ENCODE data around the gene AOPEP. TPM values are rescaled to one million over a fixed set of nuclear protein-coding genes. Genes with fewer than 3 reads are reported as not detected.
A peak's percentile ranks its signal among the peaks of the same experiment; 100 is the strongest.

Gene AOPEP
- total RNA-seq, 1 experiment from 2014 or later = 89.5 TPM

DNA sequence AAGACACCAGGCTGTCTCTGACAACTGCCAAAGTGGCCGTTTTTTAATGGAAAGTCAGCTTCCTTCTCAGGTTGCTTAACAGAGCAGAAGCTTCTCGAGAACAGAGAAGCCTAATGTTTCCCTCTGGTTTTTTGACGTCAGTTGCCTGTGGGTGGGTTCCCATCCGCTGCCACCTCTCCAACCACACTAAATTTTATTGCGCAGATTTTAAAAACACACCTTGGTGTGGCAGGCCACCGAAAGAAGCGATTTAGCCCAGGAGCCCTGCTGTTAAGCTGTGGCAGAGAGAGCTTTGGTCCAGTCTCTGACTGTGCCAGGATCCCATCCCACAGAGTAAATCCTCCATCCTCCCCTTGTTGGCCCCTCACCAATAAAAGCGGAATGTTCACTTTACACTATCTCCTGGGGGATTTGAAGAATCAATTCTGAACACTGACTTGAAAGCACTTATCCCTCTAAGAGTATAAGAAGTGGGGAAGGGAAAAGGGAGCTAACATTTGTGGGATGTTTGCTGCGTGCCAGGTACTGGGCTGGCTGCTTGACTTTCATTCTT, 181.6 kb downstream of the AOPEP start:
- H3K9me3 Mint-ChIP-seq (ENCODE audit: low read depth, unreplicated experiment) = no peaks in the 10 kb centered on the region
- intact Hi-C loops (cut with micrococcal nuclease; ENCODE audit: unreplicated experiment) = no loop called here
- CTCF ChIA-PET = interaction anchor here (0.8 to 2.3 kb wide), 2 partner anchors 103 to 118 kb away, joined by 3 to 6 read pairs; no protein-coding TSS in a partner anchor
- TF ChIP-seq, protein P1, sequence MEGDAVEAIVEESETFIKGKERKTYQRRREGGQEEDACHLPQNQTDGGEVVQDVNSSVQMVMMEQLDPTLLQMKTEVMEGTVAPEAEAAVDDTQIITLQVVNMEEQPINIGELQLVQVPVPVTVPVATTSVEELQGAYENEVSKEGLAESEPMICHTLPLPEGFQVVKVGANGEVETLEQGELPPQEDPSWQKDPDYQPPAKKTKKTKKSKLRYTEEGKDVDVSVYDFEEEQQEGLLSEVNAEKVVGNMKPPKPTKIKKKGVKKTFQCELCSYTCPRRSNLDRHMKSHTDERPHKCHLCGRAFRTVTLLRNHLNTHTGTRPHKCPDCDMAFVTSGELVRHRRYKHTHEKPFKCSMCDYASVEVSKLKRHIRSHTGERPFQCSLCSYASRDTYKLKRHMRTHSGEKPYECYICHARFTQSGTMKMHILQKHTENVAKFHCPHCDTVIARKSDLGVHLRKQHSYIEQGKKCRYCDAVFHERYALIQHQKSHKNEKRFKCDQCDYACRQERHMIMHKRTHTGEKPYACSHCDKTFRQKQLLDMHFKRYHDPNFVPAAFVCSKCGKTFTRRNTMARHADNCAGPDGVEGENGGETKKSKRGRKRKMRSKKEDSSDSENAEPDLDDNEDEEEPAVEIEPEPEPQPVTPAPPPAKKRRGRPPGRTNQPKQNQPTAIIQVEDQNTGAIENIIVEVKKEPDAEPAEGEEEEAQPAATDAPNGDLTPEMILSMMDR (IDR thresholded peaks at IDR 0.05; ENCODE audit: unreplicated experiment) = no peak
- H3K4me3 Mint-ChIP-seq (ENCODE audit: low read depth, unreplicated experiment) = no peak overlapping the region
- no peak for DNase-seq
- peak overlapping the region; percentile 97 for H3K27ac Mint-ChIP-seq (ENCODE audit: unreplicated experiment)
- peaks cover 4% of the 10 kb centered on the region for H3K36me3 Mint-ChIP-seq (ENCODE audit: insufficient read depth, unreplicated experiment)
- peaks cover 48% of the 10 kb centered on the region for H3K4me1 Mint-ChIP-seq (ENCODE audit: low read depth, unreplicated experiment)
- no peaks in the 10 kb centered on the region for H3K27me3 Mint-ChIP-seq (ENCODE audit: unreplicated experiment)
- BruUV-seq (replicated peaks) = no TSS peak

DNA sequence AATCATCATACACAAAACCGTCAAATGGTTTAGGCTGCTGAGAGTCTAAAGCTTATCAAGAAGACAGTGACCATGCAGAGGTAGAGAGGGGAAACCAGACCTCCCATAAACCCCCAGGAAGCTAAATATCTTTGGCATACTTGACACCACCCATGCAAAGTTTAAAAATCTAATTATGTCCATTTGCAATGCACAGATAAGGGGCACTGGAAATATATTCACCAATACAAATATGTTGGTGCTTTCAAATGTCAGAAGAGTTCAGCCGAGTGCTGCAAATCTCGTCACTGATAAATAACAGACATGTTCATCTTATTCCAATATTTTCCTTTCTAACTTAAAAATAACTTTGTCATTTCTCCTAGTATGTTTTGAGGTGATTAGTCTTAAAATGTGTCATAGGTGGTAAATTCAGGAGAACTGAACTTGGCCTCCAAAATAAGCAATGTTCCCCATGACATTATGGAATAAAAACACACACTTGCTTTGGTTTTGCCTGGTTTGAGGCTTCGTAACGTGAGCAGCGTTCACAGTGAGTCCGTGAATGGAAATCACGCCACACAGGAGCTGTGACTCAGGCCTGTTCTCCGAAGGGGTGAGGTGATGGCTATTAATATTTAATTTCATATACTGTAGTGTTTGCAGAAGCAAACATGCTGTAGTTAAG, 182.2 kb downstream of the AOPEP start:
- peak; percentile 68 for DNase-seq
- TF ChIP-seq, protein P1 (IDR thresholded peaks at IDR 0.05; ENCODE audit: unreplicated experiment) = no peak
- Mint-ChIP-seq H3K4me1 (ENCODE audit: low read depth, unreplicated experiment) (peaks cover 51% of the 10 kb centered on the region), H3K27ac (ENCODE audit: unreplicated experiment) (peak overlapping the region; percentile 97), H3K27me3 (ENCODE audit: unreplicated experiment) (no peaks in the 10 kb centered on the region), H3K9me3 (ENCODE audit: low read depth, unreplicated experiment) (no peaks in the 10 kb centered on the region), H3K36me3 (ENCODE audit: insufficient read depth, unreplicated experiment) (peaks cover 6% of the 10 kb centered on the region), H3K4me3 (ENCODE audit: low read depth, unreplicated experiment) (no peak overlapping the region)
- BruUV-seq (replicated peaks) = TSS peak; percentile 90
- CTCF ChIA-PET = interaction anchor here (0.7 to 2.3 kb wide), 3 partner anchors 10 to 117 kb away, joined by 3 to 6 read pairs (median 4); no protein-coding TSS in a partner anchor
- intact Hi-C loops (cut with micrococcal nuclease; ENCODE audit: unreplicated experiment) = no loop called here

DNA sequence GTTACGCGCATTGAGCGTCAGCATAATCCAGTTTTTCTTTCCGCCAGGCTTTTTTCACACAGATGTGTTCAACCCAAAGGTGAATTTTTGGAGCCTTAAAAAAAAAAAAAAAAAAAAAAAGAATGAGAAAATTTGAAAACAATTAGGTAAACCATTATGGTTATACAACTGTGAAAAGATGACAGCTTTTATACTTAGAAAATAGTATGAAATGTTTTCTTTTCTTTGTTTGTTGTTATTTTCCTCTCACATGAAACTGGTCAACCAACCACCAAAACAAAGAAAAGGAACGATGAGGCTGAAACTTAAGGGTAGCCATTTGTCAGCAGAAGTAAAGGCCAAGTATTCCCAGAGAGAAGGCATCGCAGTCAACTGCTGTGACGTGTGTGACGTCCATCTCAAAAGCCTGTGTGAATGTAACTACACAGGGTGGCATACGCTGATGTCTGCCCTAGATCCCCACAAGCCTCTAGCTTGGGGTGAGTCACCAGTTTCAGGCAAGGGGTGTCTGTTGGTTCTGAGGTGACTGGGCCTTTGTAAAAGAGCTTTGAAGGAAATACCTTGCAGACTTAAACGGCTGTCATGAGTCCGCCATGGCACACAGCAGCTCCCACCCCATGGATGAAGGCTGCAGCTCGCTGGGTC, 182.9 kb downstream of the AOPEP start:
- intact Hi-C loops (cut with micrococcal nuclease; ENCODE audit: unreplicated experiment) = no loop called here
- peak overlapping the region; percentile 97 for H3K27ac Mint-ChIP-seq (ENCODE audit: unreplicated experiment)
- peaks cover 56% of the 10 kb centered on the region for H3K4me1 Mint-ChIP-seq (ENCODE audit: low read depth, unreplicated experiment)
- H3K36me3 Mint-ChIP-seq (ENCODE audit: insufficient read depth, unreplicated experiment) = peaks cover 13% of the 10 kb centered on the region
- no peak for DNase-seq
- H3K4me3 Mint-ChIP-seq (ENCODE audit: low read depth, unreplicated experiment) = no peak overlapping the region
- TF ChIP-seq, protein P1 (IDR thresholded peaks at IDR 0.05; ENCODE audit: unreplicated experiment) = no peak
- no TSS peak for BruUV-seq (replicated peaks)
- H3K9me3 Mint-ChIP-seq (ENCODE audit: low read depth, unreplicated experiment) = no peaks in the 10 kb centered on the region
- no peaks in the 10 kb centered on the region for H3K27me3 Mint-ChIP-seq (ENCODE audit: unreplicated experiment)
- CTCF ChIA-PET = interaction anchor here (0.6 to 0.7 kb wide), 2 partner anchors 11 to 129 kb away, joined by 3 to 4 read pairs; no protein-coding TSS in a partner anchor

DNA sequence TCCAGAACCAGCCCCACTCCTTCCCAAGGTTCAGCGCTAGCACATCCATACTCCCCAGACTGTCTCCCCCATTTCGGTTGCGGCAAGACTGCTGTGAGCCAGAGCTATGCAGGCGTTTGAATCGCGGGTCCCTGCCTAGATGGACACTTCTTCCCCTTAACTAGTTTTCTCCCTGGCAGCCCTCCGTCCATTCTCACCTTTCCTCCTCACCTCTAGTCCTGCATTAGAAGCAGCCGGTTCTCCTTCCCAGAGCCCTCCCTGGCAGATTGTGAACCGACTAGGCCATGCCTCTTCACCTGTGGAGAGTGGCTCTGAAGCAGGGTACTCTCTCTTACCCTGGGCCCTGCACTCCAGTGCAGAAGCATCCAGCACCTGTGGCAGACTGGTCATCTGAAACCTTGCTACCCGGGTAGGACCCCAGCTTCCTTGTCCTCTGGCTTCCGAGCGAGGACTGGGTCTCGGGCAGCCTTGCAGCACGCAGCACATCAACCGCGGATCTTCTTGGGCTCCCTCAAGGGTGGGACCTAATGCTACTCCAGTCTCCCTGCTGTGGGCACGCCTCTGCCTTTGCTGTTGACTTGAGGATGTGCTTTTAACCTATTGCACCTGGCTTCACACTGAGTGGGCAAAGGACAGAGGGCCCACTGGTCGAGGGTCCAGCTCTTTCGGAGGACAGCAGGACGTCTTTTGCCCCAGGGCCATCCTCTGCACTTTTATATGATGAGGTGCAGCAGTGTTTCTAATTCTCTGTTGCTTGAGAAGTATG, 183.6 kb downstream of the AOPEP start:
- no peak for DNase-seq
- Mint-ChIP-seq H3K36me3 (ENCODE audit: insufficient read depth, unreplicated experiment) (peaks cover 15% of the 10 kb centered on the region), H3K9me3 (ENCODE audit: low read depth, unreplicated experiment) (no peaks in the 10 kb centered on the region), H3K27ac (ENCODE audit: unreplicated experiment) (peak overlapping the region; percentile 97), H3K4me1 (ENCODE audit: low read depth, unreplicated experiment) (peaks cover 62% of the 10 kb centered on the region), H3K4me3 (ENCODE audit: low read depth, unreplicated experiment) (peak overlapping the region; percentile 39), H3K27me3 (ENCODE audit: unreplicated experiment) (no peaks in the 10 kb centered on the region)
- TSS peak; percentile 23 for BruUV-seq (replicated peaks)
- CTCF ChIA-PET = no interaction called here
- intact Hi-C loops (cut with micrococcal nuclease; ENCODE audit: unreplicated experiment) = loop anchor here (5.0 kb wide), 1 partner anchor 58 kb away; no protein-coding TSS in a partner anchor
- TF ChIP-seq, protein P1 (IDR thresholded peaks at IDR 0.05; ENCODE audit: unreplicated experiment) = no peak
